Measurements from ENCODE around the gene CCDC196.
A peak's percentile ranks its signal among the peaks of the same experiment; 100 is the strongest.

Gene CCDC196

GRCh38 chr14:66495218-66496098 lies 9.3 kb downstream of the CCDC196 start (continued):
- TF ChIP-seq ZNF280D (tag by site-specific recombination; IDR thresholded peaks at IDR 0.05) = no peak
- no peak for TF ChIP-seq ZSCAN18 (tag by site-specific recombination; IDR thresholded peaks at IDR 0.05)
- no peak for TF ChIP-seq ZFP37 (tag by site-specific recombination; IDR thresholded peaks at IDR 0.05)
- TF ChIP-seq SETDB1 (IDR thresholded peaks at IDR 0.05; ENCODE audit: insufficient read length, low read length) = no peak
- no peak for TF ChIP-seq ZNF138 (tag by site-specific recombination; IDR thresholded peaks at IDR 0.05; ENCODE audit: borderline replicate concordance)
- TF ChIP-seq RBAK (tag by site-specific recombination; IDR thresholded peaks at IDR 0.05) = no peak
- no peak for TF ChIP-seq PRDM1 (tag by site-specific recombination; IDR thresholded peaks at IDR 0.05)
- TF ChIP-seq OVOL3 (tag by site-specific recombination; IDR thresholded peaks at IDR 0.05) = no peak

- Histone ChIP-seq H3K27ac (ENCODE audit: extremely low read depth, low read depth, low read length) (no peak overlapping the region), H3K4me1 (ENCODE audit: control insufficient read depth, insufficient read depth, low read length) (no peaks in the 10 kb centered on the region; the same call in 1 of the 2 replicates), H3K9me3 (ENCODE audit: control insufficient read depth, insufficient read depth, low read depth, low read length) (no peaks in the 10 kb centered on the region), H3K36me3 (ENCODE audit: control insufficient read depth in 2 of 2, insufficient read depth in 1 of 2, low read length in 2 of 2) (no peaks in the 10 kb centered on the region), H3K4me3 (ENCODE audit: low read depth, low read length) (no peak overlapping the region)
- ChIA-PET CTCF (interaction anchor here (0.7 to 1.1 kb wide), 5 partner anchors 11 to 166 kb away, joined by 3 to 6 read pairs (median 4); partner anchors contain the start of gene GPHN), POLR2A (interaction anchor here (3.5 kb wide), 1 partner anchor 11 kb away, joined by 15 read pairs; the partner anchor contains the start of gene GPHN)
- no peak for TF ChIP-seq WT1 (tag by site-specific recombination; IDR thresholded peaks at IDR 0.05)
- TF ChIP-seq ZNF302 (tag by site-specific recombination; IDR thresholded peaks at IDR 0.05; ENCODE audit: low read depth) = no peak
- TF ChIP-seq PRDM10 (tag by site-specific recombination; IDR thresholded peaks at IDR 0.05) = peak; percentile 9
Observed at GRCh38 chr14:66496188-66496807, 10.1 kb downstream of the CCDC196 start.

GRCh38 chr14:66496911-66497310 lies 10.7 kb downstream of the CCDC196 start:
- H3K27ac ChIP-seq (ENCODE audit: extremely low read depth, low read depth, low read length) = no peak overlapping the region
- no peaks in the 10 kb centered on the region for H3K9me3 ChIP-seq (ENCODE audit: control insufficient read depth, insufficient read depth, low read depth, low read length)
- H3K4me3 ChIP-seq (ENCODE audit: low read depth, low read length) = no peak overlapping the region
- no peaks in the 10 kb centered on the region; the same call in 1 of the 2 replicates for H3K4me1 ChIP-seq (ENCODE audit: control insufficient read depth, insufficient read depth, low read length)
- POLR2A ChIA-PET = interaction anchor here (3.5 kb wide), 1 partner anchor 11 kb away, joined by 15 read pairs; the partner anchor contains the start of gene GPHN
- CTCF ChIA-PET = interaction anchor here (0.6 to 2.8 kb wide), 8 partner anchors 11 to 165 kb away, joined by 3 to 8 read pairs (median 4); partner anchors contain the start of gene GPHN
- H3K36me3 ChIP-seq (ENCODE audit: control insufficient read depth in 2 of 2, insufficient read depth in 1 of 2, low read length in 2 of 2) = no peaks in the 10 kb centered on the region
- TF ChIP-seq ZSCAN5A (tag by site-specific recombination; IDR thresholded peaks at IDR 0.05) (no peak), ZNF645 (tag by site-specific recombination; IDR thresholded peaks at IDR 0.05) (no peak), ZBTB7A (tag by site-specific recombination; IDR thresholded peaks at IDR 0.05; ENCODE audit: low read depth) (no peak)
